ENCODE data around the gene DNAL4. TPM values are rescaled to one million over a fixed set of nuclear protein-coding genes. Genes with fewer than 3 reads are reported as not detected.

DNAL4 gene
- total and polyA plus RNA-seq, 2 experiments from 2014 or later = 39.7 to 42.3 TPM

DNA sequence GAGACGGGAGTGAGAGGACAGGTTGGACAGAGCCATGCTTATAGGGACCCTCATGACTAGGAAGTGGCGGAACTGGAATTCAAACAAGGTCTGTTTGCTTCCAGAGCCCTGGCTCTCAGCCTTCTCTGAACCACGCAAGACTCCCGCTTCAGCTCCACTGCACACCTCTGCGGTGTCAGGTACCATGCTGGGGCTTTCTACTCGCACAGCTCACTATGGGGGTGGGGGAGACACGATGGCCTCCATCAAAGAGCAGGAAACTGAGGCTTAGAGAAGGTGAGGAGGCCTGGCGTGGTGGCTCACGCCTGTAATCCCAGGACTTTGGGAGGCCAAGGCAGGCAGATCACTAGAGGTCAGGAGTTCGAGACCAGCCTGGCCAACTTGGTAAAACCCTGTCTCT is 52.4 kb downstream of the DNAL4 start:
- H3K9me3 ChIP-seq (ENCODE audit: low read depth) = no peaks in the 10 kb centered on the region
- no peak overlapping the region for H3K27ac ChIP-seq
- no peak for DNase-seq (ENCODE audit: low read depth in 1 of 2, low spot score in 1 of 2)
- H3K4me1 ChIP-seq (ENCODE audit: low read depth) = no peaks in the 10 kb centered on the region
- no peak for TF ChIP-seq CTCF (IDR thresholded peaks at IDR 0.05; ENCODE audit: low read depth, low read length)
- H3K4me3 ChIP-seq = no peak overlapping the region
- no peaks in the 10 kb centered on the region for H3K27me3 ChIP-seq
- peaks cover 61% of the 10 kb centered on the region for H3K36me3 ChIP-seq

DNA sequence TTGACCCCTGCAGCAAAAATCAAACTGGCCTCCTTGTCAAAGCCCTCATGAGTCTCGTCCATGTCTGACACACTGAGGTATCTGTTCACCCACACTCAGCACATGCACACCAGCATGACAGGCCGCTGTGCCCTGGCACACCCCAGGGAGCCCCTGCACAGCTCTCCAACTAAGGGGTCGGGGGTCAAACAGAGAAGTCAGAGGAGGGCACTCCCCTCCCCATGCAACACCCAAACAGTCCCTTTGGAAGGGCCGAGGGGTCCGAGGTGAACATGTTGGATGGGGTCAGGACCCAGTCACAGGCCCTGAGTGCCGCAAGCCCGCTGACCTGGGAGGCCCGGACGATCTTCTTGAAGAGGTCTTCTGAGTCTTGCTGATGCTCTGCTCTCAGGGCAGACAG is 52.8 kb downstream of the DNAL4 start:
- no peak for DNase-seq (ENCODE audit: low read depth in 1 of 2, low spot score in 1 of 2)
- no peaks in the 10 kb centered on the region for H3K4me1 ChIP-seq (ENCODE audit: low read depth)
- H3K27me3 ChIP-seq = no peaks in the 10 kb centered on the region
- no peak overlapping the region for H3K27ac ChIP-seq
- H3K9me3 ChIP-seq (ENCODE audit: low read depth) = no peaks in the 10 kb centered on the region
- H3K36me3 ChIP-seq = peaks cover 61% of the 10 kb centered on the region
- no peak for TF ChIP-seq CTCF (IDR thresholded peaks at IDR 0.05; ENCODE audit: low read depth, low read length)
- H3K4me3 ChIP-seq = no peak overlapping the region

DNA sequence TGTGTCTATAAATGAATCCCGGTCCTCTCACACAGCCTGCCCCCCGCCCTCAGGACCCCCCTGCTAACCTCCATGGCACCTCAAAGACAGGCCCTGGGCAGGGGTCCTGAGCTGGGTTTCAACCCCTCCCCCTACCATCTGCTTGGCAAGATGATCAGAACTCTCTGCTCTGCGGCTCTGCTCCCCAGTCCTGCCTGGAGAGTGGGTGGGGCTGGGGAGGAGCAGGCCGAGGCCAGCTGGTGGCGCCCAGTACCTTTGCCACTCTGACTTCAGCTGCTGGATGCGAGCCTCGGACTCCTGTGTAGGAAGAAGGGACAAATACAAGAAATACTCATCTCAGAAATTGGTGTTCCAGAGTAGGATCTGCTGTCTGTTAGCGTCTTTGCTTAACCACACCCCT is 53.2 kb downstream of the DNAL4 start:
- no peaks in the 10 kb centered on the region for H3K9me3 ChIP-seq (ENCODE audit: low read depth)
- H3K27me3 ChIP-seq = no peaks in the 10 kb centered on the region
- peaks cover 58% of the 10 kb centered on the region for H3K36me3 ChIP-seq
- H3K27ac ChIP-seq = no peak overlapping the region
- H3K4me1 ChIP-seq (ENCODE audit: low read depth) = no peaks in the 10 kb centered on the region
- DNase-seq (ENCODE audit: low read depth in 1 of 2, low spot score in 1 of 2) = no peak
- TF ChIP-seq CTCF (IDR thresholded peaks at IDR 0.05; ENCODE audit: low read depth, low read length) = no peak
- no peak overlapping the region for H3K4me3 ChIP-seq

DNA sequence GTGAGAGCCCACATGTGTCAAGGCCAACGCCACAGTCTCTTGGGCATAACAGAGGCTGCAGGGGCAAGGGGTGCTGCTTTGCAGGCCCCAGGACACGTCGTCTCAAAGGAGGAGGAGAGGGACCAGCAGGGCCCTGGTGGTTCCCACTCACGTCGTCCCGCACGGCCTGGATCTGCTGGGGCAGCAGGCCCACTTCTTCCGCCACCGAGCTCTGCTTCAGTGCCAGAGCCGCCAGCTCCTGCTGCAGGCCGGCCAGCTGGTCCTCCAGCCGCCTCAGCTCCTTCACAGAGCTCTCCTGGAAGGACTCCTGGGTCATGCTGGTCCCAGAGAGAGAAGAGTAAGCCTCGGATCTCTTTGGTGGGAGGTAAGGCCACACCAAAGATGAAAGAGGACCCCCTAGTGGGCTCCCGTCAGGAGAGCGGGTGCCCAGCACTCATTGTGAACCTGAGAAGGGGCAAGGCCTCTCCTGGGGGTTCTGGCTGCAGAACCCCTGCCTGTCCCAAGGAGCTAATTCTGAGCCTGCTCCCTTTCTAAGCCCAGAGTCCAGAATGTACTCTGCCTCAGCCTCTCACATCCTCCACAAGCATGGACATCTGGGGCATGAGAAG is 53.7 kb downstream of the DNAL4 start:
- H3K4me1 ChIP-seq (ENCODE audit: low read depth) = no peaks in the 10 kb centered on the region
- H3K36me3 ChIP-seq = peaks cover 53% of the 10 kb centered on the region
- no peak for TF ChIP-seq CTCF (IDR thresholded peaks at IDR 0.05; ENCODE audit: low read depth, low read length)
- H3K27ac ChIP-seq = no peak overlapping the region
- no peaks in the 10 kb centered on the region for H3K9me3 ChIP-seq (ENCODE audit: low read depth)
- H3K27me3 ChIP-seq = no peaks in the 10 kb centered on the region
- no peak overlapping the region for H3K4me3 ChIP-seq
- DNase-seq (ENCODE audit: low read depth in 1 of 2, low spot score in 1 of 2) = no peak

DNA sequence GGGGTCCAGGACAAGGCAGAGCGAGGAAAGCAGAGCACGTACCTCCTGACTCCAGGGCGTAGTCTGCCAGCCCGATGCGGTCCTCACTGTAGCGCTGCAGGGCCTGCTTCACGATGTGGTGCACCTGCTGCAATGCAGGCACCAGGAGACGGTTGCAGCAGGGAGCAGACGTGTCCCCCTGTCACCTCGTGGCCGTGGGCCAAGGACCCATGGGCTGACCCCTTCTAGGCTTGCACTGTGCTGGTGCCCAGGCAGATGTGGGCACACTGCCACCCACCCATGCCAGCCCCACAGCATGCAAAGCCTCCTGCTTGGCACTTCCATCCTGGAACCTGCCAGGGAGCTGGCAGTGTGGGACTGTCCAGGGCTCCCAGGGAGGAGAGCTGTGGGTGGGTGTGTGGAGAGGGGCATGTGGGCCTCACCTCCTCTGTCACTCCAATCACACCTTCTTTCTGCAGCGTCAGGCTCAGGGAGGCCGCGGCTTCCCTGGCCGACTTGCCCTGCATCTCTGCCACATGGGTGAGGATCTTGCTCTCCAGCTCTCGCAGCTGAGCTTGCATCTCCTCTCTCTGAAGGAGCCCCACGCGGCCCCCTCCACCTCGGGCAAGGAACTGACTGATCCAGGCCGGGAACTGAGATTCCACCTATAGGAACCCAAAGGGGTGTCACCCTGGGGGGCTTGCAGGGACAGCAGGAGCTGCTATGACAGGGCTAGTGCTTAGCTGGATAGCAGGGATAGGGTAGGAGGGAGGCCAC is 54.5 kb downstream of the DNAL4 start:
- Histone ChIP-seq H3K27me3 (no peaks in the 10 kb centered on the region), H3K9me3 (ENCODE audit: low read depth) (no peaks in the 10 kb centered on the region), H3K4me1 (ENCODE audit: low read depth) (no peaks in the 10 kb centered on the region), H3K27ac (no peak overlapping the region), H3K4me3 (no peak overlapping the region), H3K36me3 (peaks cover 46% of the 10 kb centered on the region)
- no peak for DNase-seq (ENCODE audit: low read depth in 1 of 2, low spot score in 1 of 2)
- TF ChIP-seq CTCF (IDR thresholded peaks at IDR 0.05; ENCODE audit: low read depth, low read length) = no peak
